ENCODE data around the gene ZNF764.

DNA sequence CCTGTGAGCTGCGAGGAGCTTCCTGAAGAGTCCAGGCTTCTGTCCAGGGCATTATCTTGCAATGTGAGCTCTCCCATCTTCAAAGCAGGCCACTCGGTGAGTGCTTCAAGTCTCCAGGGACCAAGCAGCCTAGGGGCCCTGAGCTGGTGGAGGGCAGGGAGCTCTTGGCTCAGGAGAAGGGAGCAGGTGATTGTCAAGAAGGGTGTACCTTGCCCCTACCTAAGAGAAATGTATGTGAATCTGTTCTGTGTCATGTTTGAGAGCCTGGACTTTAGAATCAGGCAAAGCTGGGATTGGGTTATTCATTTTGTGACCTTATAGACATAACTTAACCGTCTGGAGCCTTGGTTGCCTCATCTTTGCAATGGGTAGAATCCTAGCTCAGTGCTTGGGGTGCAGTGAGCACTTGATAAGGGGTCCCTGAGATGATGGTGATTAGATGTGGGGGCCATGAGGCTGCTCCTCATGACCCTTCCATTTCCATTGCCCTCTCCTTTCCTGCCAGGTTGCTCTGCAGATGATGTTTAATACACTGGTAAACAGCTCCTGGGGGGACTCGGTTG is 47.7 kb downstream of the ZNF764 start:
- TF ChIP-seq POLR2A (IDR thresholded peaks at IDR 0.05) (no peak), EP300 (IDR thresholded peaks at IDR 0.05) (no peak)
- TF ChIP-seq, protein P1, sequence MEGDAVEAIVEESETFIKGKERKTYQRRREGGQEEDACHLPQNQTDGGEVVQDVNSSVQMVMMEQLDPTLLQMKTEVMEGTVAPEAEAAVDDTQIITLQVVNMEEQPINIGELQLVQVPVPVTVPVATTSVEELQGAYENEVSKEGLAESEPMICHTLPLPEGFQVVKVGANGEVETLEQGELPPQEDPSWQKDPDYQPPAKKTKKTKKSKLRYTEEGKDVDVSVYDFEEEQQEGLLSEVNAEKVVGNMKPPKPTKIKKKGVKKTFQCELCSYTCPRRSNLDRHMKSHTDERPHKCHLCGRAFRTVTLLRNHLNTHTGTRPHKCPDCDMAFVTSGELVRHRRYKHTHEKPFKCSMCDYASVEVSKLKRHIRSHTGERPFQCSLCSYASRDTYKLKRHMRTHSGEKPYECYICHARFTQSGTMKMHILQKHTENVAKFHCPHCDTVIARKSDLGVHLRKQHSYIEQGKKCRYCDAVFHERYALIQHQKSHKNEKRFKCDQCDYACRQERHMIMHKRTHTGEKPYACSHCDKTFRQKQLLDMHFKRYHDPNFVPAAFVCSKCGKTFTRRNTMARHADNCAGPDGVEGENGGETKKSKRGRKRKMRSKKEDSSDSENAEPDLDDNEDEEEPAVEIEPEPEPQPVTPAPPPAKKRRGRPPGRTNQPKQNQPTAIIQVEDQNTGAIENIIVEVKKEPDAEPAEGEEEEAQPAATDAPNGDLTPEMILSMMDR (IDR thresholded peaks at IDR 0.05): no peak

All from tibial nerve (tissue), 4 donors.